Lung (tissue), 12 donors: ENCODE data around the gene CDC42BPB. TPM values are rescaled to one million over a fixed set of nuclear protein-coding genes. Genes with fewer than 3 reads are reported as not detected.

Experiments used
- ATAC-seq: fragments of 200-7000 bp; cut with Tn5 transposase; one replicate; pipeline ENCODE4 v1.9.1; 2020; ENCODE audit warnings: moderate number of reproducible peaks; ENCODE audit not compliant: insufficient read depth, low FRiP score
- DNase-seq, 3 donors: peaks; one replicate each; pipeline ENCODE4 v3.0.0-alpha.2; 2013 to 2017
- H3K27ac ChIP-seq, 2 donors: one replicate each; pipeline ENCODE4 v1.5.1; 2013; ENCODE audit warnings: mild to moderate bottlenecking in 2 of 2, moderate library complexity in 2 of 2, control low read depth in 1 of 2, inconsistent platforms in 1 of 2, low read depth in 1 of 2, low read length in 1 of 2
- H3K27me3 ChIP-seq, 3 donors: one replicate each; pipeline ENCODE4 v1.5.1; 2013; ENCODE audit warnings: low read length in 2 of 3; ENCODE audit not compliant: control insufficient read depth in 3 of 3, insufficient read depth in 3 of 3
- H3K36me3 ChIP-seq, 4 donors: one replicate each; pipeline ENCODE4 v1.5.1; 2013; ENCODE audit warnings: low read length in 4 of 4, mild to moderate bottlenecking in 1 of 4, moderate library complexity in 1 of 4; ENCODE audit not compliant: control insufficient read depth in 4 of 4, insufficient read depth in 4 of 4
- H3K4me1 ChIP-seq, 5 donors: one replicate each; pipeline ENCODE4 v1.5.1; 2013; ENCODE audit warnings: low read length in 5 of 5, mild to moderate bottlenecking in 2 of 5, moderate library complexity in 1 of 5; ENCODE audit not compliant: control insufficient read depth in 5 of 5, insufficient read depth in 5 of 5
- H3K4me3 ChIP-seq: one replicate; pipeline ENCODE4 v1.5.1; 2013; ENCODE audit warnings: mild to moderate bottlenecking, control low read depth, moderate library complexity
- H3K9ac ChIP-seq, 2 donors: one replicate each; pipeline ENCODE4 v1.5.1; 2013; ENCODE audit warnings: low read length in 2 of 2, control low read depth in 1 of 2; ENCODE audit not compliant: insufficient read depth in 1 of 2
- H3K9me3 ChIP-seq, 4 donors: one replicate each; pipeline ENCODE4 v1.5.1; 2013; ENCODE audit warnings: low read length in 3 of 4, mild to moderate bottlenecking in 1 of 4, moderate library complexity in 1 of 4; ENCODE audit not compliant: control insufficient read depth in 4 of 4, insufficient read depth in 3 of 4
- WGBS, 2 donors: extraction: QIAGEN DNeasy Blood & Tissue Kit; methylation state at CpG; one replicate each; pipeline ENCODE4 v1.1.7; 2013; 5-methylcytosine and 5-hydroxymethylcytosine counted together
- polyA plus RNA-seq, 2 donors: library from polyadenylated mRNA; stranded (reverse); fragments of 200-250 nt; gene quantifications; one replicate each; pipeline ENCODE4 v1.2.1, GENCODE V29; 2013
- total RNA-seq, 2 donors: library from RNA; depleted of rRNA in 1 of 2; stranded (reverse); fragments of >200 nt in 1 of 2; gene quantifications; one replicate each; pipeline ENCODE4 v1.2.1, GENCODE V29; 2014 to 2021
- TF ChIP-seq, protein P1 (sequence below): IDR thresholded peaks from 2 replicates; pipeline ENCODE4 v1.5.1; 2012; ENCODE audit warnings: mild to moderate bottlenecking; ENCODE audit errors: control extremely low read depth, extremely low read depth
- donor health status: control.
- donor health status: control.
- donor health status: Bipolar disorder and iron deficiency.
- donor health status: healthy.
- donor health status: DM: yes; HTN: yes; CAD: no.

CDC42BPB gene
- total and polyA plus RNA-seq, 4 donors: 39.3 to 97.9 (median 66.6) TPM

GRCh38 chr14:103059556-103059955 lies 2.2 kb upstream of the CDC42BPB start:
- TF ChIP-seq, protein P1, sequence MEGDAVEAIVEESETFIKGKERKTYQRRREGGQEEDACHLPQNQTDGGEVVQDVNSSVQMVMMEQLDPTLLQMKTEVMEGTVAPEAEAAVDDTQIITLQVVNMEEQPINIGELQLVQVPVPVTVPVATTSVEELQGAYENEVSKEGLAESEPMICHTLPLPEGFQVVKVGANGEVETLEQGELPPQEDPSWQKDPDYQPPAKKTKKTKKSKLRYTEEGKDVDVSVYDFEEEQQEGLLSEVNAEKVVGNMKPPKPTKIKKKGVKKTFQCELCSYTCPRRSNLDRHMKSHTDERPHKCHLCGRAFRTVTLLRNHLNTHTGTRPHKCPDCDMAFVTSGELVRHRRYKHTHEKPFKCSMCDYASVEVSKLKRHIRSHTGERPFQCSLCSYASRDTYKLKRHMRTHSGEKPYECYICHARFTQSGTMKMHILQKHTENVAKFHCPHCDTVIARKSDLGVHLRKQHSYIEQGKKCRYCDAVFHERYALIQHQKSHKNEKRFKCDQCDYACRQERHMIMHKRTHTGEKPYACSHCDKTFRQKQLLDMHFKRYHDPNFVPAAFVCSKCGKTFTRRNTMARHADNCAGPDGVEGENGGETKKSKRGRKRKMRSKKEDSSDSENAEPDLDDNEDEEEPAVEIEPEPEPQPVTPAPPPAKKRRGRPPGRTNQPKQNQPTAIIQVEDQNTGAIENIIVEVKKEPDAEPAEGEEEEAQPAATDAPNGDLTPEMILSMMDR: no peak
- no peak overlapping the region for H3K4me3 ChIP-seq
- no peak overlapping the region for H3K9ac ChIP-seq
- DNase-seq (no peak), ATAC-seq (no peak)
- WGBS, 2 donors: 71 to 74% methylated on average over 5 of the region's 5 CpGs
- H3K4me1 ChIP-seq: peaks cover 0 to 29% (median 11%) of the 10 kb centered on the region in 5 donors
- H3K9me3 ChIP-seq: peaks cover 0 to 1% (median 0%) of the 10 kb centered on the region in 4 donors
- peak overlapping the region in 1 of 2 donors; percentile 9 for H3K27ac ChIP-seq
- H3K27me3 ChIP-seq: no peaks in the 10 kb centered on the region
- no peaks in the 10 kb centered on the region for H3K36me3 ChIP-seq

GRCh38 chr14:103058164-103059055 lies 1.1 kb upstream of the CDC42BPB start:
- H3K9ac ChIP-seq: peak overlapping the region; percentile 17 to 46
- H3K36me3 ChIP-seq: no peaks in the 10 kb centered on the region
- peak in 2 of 3 donors; percentile 29 to 32 for DNase-seq
- WGBS, 2 donors: 46 to 50% methylated on average over 39 of the region's 39 CpGs
- H3K4me3 ChIP-seq: peak overlapping the region; percentile 73
- peaks cover 0 to 1% (median 0%) of the 10 kb centered on the region in 4 donors for H3K9me3 ChIP-seq
- peak overlapping the region; percentile 74 to 92 for H3K27ac ChIP-seq
- no peak for ATAC-seq
- H3K27me3 ChIP-seq: no peaks in the 10 kb centered on the region
- TF ChIP-seq, protein P1: no peak
- peaks cover 0 to 29% (median 11%) of the 10 kb centered on the region in 5 donors for H3K4me1 ChIP-seq

- TF ChIP-seq, protein P1: no peak
- ATAC-seq (no peak), DNase-seq (peak; percentile 19 to 26 (median 20))
- peak overlapping the region; percentile 99 for H3K4me3 ChIP-seq
- peaks cover 0 to 29% (median 11%) of the 10 kb centered on the region in 5 donors for H3K4me1 ChIP-seq
- no peak overlapping the region for H3K9ac ChIP-seq
- peaks cover 0 to 1% (median 0%) of the 10 kb centered on the region in 4 donors for H3K9me3 ChIP-seq
- H3K36me3 ChIP-seq: no peaks in the 10 kb centered on the region
- H3K27ac ChIP-seq: peak overlapping the region; percentile 96 to 99
- WGBS, 2 donors: 0 to 1% methylated on average over 25 to 53 of the region's 53 CpGs
- no peaks in the 10 kb centered on the region for H3K27me3 ChIP-seq
Observed at GRCh38 chr14:103057028-103057371, 349 bp downstream of the CDC42BPB start.
